ENCODE measurements around the gene COMP.

The COMP gene

DNA sequence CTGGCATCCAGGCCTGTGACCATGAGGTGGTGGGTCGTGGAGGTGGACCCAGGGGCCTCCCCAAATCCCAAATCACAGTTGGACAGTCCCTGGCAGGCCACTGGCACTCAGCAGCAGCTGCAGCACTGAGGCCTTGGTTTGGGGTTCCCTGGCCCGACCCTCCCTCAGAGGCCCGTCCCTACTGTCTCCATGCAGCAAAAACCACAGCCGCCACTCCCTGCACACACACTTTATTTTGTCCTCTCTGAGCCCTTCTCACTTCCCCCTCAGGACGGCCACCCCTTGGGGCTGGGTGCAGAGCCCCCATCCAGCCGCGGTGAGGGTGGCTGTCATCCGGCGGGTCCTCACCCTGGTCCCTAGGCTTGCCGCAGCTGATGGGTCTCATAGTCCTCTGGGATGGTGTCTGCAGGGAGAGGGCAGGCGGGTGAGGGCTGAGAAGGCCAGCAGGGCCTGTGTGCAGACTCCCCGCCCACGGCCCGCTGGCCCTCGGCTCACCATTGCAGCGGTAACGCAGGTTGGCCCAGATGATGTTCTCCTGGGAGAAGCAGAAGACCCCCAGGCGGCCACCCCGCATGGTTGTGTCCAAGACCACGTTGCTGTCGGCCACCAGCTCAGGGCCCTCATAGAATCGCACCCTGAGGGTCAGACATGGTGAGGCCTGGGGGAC lies 8.4 kb downstream of the COMP start:
- no peak for DNase-seq

DNA sequence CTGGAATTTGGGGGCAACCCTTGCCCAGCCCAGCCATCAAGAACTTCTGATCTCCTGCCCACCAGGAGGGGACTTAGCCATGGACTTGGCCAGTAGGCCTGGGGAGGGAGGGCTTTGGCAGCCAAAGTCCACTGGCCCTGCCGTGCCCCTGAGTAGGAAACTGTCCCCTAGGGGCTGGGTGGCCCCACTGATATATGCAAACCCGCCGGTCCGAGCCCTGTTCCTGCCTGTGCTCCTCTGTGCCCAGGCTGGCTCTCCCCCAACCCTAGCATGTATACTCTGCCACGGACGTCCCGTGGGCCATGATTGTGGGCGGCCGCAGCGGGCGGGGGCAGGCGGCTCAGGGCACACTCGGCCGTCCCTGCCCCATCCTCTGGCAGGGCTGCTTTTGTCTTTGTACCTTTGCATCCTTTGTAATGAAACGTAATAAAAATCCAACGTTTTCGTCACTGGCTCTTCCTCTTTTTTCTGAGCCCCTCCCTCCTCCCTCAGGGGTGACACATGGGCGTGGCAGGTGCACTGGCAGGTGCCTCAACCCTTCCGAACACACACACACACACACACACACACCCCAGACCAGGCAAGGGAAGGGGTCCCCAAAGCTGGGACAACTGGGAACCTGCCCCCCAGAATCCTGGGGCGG lies 9.1 kb downstream of the COMP start:
- DNase-seq: no peak

DNA sequence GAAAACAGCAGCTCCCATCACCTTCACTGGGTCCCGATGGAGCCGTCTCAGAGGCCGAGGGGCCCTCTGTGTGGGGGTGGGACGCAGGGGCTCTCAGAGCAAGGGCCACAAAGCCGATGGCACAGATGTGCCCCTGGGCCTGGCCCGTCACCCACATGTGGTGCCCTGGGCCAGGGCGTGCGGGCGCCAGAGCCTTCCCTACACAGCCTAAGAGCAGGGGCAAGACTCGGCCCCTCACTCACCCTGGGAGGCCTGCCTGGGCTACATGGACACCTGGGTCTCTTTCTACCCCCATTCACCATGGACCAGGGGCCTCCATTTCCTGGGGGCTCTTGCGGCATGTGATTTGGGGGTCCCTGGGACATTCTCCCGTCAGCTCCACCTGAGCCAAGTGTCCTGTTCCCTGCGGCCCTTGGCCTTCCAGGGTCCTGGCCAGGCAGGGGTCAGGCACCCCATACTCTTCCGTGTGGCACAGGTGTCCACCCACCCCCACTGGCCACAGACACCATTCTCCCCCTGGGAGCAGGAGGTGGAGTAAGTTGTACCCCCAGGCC lies 10.0 kb downstream of the COMP start:
- no peak for DNase-seq

DNA sequence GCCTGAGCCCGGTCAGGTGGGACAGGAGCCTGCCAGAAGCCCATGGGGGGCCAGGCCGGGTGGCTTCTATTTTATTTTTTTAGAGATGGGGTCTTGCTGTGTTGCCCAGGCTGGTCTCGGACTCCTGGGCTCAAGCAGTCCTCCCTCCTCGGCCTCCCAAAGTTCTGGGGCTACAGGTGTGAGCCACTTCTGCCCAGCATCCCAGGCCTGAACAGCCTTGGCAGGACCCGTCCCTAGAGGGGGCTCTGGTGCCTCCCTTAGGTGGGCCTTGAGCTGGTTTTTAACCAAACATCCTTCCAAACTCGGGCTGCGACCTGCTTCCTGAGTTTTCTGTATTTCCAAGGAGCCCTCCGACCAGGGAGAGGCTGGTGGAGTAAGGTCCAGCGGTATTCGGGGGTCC lies 10.5 kb downstream of the COMP start:
- no peak for DNase-seq

DNA sequence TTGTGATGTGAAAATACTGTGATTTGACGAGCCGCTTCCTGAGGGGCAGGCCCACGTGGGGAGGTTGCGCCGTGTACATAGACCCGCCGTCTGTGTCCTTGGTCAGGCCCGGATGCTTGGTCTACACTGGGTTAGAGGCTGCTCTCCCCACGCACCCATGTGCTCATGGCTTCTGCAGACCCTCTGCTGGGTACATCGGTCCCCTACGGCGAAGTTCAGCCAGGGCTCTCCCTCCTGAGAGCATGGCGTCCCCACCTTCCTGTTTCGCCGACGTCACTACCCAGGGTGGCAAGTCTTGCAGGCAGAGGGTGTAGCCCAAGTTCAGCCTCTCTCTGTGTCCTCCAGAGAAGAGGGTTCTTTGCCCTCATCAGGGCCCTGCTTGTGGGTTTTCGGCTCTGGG lies 11.0 kb downstream of the COMP start:
- no peak for DNase-seq

DNA sequence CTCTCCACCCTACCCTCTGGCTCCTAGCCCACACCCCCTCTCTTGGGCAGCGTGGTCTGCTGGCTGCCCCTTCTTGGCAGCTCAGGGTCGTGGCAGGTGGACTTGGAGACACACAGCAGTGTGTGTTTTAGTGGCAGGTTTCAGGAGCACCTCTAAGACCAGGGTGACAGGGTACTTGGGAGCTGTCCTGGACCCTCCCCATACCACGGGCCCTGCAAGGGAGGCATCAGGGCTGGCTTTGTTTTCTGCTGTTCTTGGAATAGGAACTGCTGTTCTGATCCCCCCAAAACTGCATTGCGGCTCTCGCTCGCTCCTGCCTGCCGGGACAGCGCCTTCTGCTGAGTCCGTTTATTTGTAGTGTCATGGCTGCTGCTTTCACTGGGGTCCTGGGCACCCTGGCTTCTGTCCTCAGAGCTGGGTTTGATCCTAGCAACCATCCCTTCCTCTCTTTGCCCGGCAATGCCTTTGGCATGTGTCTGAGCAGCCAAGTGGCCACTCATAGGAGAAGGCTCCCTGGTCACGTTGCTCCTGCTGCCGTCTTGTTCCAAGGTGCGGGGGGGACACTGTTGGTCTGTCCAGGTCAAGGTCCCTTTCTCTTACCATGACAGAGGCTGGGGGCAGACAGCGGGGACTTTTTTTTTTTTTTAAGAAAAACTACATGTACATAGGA lies 12.1 kb downstream of the COMP start:
- no peak for DNase-seq

DNA sequence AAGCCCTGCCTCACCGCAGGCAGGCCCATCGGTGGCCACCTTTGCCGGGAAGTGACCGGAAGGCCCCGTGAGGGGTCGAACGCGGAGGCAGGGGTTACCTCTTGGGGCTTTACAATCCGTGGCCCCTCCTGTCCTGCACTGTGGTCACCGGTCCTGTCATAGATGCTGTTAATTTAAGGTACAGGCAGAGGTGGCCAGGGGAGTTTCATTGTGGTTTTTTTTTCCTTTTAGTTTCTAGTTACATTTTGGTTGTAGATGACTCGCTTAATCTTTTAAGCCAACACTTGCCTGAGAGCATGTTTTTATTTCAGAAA lies 13.1 kb downstream of the COMP start:
- no peak for DNase-seq

DNA sequence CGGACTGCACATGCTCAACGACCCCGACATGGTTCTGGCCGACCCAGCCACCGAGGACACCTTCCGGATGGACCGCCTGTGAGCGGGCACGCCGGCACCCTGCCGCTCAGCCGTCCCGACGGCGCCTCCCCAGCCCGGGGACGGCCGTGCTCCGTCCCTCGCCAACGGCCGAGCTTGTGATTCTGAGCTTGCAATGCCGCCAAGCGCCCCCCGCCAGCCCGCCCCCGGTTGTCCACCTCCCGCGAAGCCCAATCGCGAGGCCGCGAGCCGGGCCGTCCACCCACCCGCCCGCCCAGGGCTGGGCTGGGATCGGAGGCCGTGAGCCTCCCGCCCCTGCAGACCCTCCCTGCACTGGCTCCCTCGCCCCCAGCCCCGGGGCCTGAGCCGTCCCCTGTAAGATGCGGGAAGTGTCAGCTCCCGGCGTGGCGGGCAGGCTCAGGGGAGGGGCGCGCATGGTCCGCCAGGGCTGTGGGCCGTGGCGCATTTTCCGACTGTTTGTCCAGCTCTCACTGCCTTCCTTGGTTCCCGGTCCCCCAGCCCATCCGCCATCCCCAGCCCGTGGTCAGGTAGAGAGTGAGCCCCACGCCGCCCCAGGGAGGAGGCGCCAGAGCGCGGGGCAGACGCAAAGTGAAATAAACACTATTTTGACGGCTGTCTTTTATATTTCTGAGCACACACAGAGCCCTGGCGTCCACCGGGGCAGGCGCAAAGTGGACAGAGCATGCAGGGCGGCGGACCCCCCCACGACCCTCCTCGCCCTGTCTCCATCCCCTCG lies 13.6 kb downstream of the COMP start:
- DNase-seq: no peak

DNA sequence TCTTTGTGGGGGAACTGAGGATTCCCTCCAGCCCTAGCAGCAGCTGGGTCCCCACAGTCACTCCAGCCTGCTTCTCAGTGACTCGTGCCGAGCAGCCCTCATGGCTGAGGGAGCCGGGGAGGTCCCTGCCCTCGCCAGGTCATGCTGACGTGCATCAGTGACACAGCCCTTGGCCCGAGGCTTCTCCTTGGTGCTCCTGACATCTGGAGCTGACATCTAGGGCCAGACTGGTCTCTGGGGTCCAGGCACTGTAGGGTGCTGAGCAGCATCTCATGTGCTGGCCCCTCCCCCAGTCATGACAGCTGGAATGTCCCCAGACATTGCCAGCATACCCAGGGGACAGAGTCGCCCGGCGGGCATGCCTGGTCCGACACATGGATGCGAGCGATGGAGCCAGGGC lies 14.4 kb downstream of the COMP start:
- DNase-seq: no peak

DNA sequence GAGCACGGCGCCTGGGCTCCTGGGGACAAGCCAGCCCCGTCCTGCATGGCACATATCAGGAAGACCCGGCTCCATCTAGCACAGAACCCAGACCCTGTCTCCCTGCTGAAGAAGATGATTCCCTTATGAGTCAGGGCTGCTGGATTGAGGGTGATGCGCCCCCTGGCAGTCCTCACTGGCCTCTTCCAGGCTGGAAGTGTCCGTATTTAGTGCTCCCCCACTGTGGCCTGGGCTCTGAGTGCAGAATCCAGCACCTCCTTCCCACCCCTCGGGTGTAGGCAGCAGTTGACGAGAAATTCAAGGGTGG lies 14.9 kb downstream of the COMP start:
- DNase-seq: no peak

DNA sequence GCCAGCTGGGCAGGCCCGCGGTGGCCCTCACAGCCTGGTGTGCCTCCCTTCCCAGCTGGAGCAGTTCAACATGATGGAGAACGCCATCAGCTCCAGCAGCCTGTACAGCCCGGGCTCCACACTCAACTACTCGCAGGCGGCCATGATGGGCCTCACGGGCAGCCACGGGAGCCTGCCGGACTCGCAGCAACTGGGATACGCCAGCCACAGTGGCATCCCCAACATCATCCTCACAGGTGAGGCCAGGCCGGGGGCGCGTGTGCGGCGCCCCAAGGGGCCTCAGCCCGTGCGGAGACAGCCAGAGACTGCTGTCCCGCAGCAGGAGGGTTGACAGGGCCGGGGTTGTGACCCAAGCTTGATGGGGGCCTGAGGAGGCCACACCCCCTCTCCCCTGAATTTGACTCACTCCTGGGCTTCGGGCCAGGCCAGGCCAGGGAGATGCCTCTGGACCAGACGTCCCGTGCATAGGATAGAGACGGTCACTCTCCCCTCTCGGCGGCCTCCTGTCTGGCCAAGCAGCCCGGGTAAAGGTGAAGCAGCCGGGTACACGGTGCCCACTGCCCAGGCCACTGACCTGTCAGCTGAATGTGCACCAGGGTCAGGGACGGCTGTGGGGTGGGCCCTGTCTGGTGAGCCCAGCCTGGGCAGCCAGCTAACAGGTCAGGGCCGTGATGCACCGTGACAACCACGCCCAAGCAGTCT lies 15.4 kb downstream of the COMP start:
- DNase-seq: no peak

DNA sequence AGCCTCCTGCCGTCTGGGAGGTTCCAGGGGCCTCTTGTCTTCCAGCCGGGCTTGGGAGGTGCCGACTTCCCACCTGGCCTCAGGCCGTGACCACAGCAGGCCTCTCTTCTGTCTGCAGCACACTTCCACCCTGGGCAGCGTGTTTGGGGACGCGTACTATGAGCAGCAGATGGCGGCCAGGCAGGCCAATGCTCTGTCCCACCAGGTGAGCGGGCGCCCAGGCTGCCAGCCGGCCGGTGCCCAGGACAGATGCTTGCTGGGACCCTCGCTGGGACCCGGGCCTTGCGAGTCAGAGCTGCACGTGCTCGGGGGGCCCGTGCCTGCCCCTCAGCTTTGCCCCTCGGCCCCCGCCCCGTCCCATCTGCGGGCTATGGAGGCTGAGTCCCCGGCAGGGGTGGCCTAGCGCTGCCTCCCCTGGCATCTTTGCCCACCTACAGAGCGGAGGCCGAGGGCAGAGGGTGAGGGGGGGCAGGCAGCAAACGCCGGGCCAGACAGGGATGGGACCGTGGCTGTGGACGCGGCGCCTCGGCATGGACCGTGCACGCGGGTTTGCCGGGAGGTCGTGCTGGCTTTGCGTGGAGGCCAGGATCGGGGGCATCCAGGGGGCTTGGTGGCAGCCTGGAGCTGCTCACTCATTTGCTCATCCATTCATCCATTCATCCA lies 16.2 kb downstream of the COMP start:
- no peak for DNase-seq

DNA sequence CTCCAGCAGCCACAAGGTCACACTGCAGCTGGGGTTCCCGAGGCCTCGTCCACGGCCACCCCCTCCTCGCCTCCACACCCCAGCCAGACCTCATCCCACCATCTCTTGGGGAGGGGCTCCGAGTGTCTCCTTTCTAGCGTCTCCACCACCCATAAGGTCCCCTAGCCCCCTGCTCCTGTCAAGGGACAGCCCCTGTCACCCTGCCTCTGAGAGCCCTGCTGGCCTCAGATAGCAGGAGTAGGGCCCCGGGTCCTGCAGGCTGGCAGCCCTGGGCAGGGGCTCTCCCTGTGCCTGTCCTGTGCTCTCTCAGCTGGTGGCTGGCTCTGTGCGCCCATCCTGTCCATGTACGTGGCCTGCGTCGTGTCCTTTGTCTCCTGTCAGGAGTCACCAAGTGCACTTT lies 17.0 kb downstream of the COMP start:
- no peak for DNase-seq

DNA sequence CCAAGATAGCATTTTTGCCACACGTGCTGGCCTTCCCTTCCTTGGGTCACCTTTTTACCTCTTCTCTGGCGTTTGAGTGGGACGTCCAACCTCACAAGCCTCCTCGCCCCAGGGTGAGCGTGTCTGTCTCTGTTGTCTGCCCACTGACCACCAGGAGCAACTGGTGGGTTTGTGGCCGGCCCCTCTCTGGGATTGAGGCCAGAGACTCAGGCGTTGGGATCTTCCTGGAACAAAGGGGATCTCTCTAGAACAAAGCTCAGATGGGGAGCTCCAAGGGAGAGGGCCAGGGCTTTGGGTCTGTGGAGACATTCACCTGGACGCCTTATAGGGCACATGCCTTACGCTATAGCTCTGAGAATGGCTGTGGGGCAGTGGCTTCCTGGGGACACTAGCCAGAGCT lies 17.4 kb downstream of the COMP start:
- no peak for DNase-seq

DNA sequence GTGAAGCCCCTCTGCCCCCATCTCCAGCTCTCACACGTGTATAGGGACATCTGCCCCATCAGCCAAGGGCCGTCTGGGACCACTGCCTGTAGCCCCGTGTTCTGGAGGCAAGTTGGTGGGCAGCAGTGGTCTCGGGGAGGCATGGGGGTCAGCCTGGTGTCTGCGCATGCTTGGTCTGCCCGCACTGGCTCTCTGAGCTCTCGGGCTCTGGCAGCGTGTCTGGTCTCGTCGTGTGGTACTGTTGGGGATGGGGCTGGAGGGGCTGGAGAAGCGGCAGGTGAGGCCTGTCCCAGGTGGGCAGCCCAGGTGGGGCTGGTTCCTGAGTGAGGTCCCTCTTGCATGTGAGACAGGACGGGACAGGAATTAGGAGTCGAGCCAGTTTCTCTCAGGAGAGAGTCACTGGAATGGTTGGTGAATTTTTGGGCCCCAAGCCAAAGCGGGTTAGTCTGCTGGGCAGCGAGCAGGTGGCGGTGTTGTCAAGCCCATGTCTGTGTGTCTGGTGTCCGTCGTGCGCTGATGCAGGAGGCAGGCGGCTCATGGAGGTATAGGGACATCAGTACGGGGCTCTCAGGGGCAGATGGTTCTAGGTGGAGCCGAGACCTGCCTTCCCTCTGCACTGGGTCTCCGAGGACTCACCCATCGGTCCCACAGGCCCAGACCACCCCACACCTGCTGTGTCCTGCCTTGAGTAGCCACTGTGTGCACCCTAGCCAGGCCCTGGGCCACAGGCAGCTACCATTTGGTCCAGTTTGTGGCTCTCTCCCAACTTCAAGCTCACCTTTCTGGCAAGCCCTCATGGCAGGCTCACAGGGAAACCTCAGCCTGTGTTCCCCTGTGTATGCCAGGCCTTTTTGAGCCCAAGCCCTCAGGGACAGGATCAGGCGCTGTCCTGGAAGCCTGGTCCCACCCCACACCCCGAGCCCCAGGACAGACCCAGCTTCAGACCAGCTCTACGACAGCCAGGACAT lies 18.2 kb downstream of the COMP start:
- no peak for DNase-seq

DNA sequence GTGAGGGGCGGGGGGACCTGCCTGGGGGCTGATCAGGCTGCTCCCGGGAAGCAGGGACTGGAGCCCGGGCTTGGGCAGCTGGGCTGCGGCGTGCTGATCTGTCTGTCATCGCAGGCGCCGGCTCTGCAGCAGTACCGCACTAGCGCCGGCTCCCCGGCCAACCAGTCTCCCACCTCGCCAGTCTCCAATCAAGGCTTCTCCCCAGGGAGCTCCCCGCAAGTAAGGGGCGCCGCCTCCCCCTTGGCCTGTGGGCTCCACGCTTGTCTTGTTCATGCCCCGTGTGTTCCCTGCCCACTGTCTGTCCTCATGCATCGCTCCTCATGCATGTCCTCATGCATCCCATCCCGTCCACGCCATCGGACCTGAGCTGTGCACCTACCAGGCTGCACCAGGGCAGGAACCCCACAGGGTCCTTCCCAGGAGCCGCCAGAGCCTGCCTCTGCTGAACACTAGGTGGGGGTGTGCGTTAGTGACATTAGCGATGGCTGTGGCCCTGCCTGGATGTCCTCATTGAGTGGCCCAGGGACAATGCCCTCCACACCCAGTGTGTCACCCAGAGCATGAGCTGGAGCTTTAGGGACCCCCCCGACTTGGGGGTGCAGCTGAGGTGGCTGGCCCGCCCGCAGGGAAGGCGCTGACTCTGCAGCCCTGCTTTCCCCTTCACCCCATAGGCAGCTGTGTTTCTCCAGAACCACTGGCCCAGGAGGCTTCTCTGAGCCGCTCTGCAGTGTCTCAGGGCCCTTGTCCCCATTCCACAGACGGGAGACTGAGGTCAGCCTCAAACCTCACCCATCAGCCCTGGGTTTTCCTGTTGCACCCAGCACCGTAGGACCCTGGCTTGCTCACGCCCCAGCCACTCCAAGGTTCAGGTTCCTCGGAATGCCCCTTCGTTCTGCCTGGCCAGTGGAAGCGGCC lies 19.5 kb downstream of the COMP start:
- no peak for DNase-seq

DNA sequence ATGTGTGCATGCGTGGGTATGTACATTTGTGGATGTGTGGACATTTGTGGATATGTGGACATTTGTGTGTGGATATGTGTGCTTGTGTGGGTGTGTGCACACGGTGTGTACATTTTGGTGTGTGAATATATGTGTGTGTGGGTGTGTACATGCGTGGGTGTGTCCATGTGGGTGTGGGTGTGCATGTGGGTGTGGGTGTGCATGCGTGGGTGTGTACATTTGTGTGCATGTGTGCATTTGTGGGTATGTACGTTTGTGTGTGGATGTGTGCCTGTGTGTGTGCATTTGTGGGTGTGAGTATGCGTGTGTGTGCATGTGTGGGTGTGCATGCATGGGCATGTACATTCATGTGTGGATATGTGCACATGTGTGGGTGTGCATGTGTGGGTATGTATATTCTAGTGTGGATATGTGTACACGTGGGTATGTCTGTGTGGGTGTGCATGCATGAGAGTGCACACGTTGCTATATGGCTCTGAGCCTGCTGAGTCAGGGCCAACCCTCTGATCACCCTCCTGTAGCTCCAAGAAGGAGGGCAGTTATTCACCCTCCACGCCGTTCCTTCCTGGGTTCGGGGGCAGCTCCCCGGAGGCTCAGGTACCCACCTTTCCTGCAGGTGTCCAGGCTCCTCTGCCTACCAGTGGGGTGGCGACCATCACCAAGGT lies 20.3 kb downstream of the COMP start:
- no peak for DNase-seq

DNA sequence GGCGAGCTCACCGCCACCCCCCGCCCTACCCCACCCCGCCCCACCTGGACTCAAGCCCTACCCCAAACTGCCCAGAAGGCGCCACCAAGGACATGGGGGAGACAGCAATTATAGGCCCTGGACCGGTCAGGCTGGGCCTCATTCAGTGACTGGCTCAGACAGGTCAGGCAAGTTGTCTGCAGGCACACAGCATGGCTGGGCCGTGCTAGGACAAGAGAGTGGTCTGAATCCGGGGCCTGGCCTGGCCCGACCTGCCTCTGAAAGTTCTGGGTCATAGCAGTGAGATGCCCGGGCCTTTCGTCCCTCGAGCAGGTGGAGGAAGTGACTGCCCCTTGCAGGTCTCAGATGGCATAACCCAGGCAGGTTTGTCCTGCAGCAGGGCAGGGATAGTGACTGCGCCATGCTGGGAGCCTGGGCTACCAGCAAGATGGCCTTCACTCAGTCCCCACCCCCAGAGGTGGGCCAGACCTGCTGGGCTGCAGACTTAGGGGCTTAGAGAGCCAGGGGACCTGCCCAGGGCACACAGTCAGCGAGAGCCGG lies 21.0 kb downstream of the COMP start:
- DNase-seq: no peak
